HG03064 (cell line): ENCODE data around the gene HK2.

Source experiments
- ATAC-seq: cut with Tn5 transposase; IDR thresholded peaks from one replicate; pipeline ENCODE4 v1.9.1; 2021; ENCODE audit warnings: low read depth; ENCODE audit not compliant: unreplicated experiment

HK2 gene

GRCh38 chr2:74927621-74928020 lies 93.7 kb downstream of the HK2 start:
- ATAC-seq, result no peak

GRCh38 chr2:74930811-74931486 lies 97.0 kb downstream of the HK2 start:
- no peak for ATAC-seq

- no peak for ATAC-seq
These were observed 98.0 kb downstream of the HK2 start for GRCh38 chr2:74931940-74932339.

- ATAC-seq, result no peak
These were observed 102.1 kb downstream of the HK2 start for GRCh38 chr2:74935975-74936391.

- ATAC-seq, result no peak
These were observed 103.4 kb downstream of the HK2 start for GRCh38 chr2:74937221-74937880.

- no peak for ATAC-seq
These were observed 104.3 kb downstream of the HK2 start for GRCh38 chr2:74938264-74938663.

- no peak for ATAC-seq
These were observed 106.2 kb downstream of the HK2 start for GRCh38 chr2:74939919-74940812.

- no peak for ATAC-seq
These were observed 107.4 kb downstream of the HK2 start for GRCh38 chr2:74941284-74941683.

- no peak for ATAC-seq
These were observed 108.3 kb downstream of the HK2 start for GRCh38 chr2:74942263-74942662.
